PC-9 (cell line): ENCODE results near the gene FBXL5.

ENCODE experiments used
- EZH2 ChIP-seq: fragments of 200-600 bp; sonication (generic); IDR thresholded peaks from 2 replicates; pipeline ENCODE4 v1.8.0; 2017; ENCODE audit warnings: antibody characterized with exemption, low read depth
- TF ChIP-seq, protein P1 (sequence below): fragments of 200-600 bp; sonication (generic); conservative IDR thresholded peaks from 2 replicates; pipeline ENCODE4 v1.6.1; 2017; ENCODE audit warnings: mixed run types, antibody characterized with exemption, mild to moderate bottlenecking, moderate library complexity

DNA sequence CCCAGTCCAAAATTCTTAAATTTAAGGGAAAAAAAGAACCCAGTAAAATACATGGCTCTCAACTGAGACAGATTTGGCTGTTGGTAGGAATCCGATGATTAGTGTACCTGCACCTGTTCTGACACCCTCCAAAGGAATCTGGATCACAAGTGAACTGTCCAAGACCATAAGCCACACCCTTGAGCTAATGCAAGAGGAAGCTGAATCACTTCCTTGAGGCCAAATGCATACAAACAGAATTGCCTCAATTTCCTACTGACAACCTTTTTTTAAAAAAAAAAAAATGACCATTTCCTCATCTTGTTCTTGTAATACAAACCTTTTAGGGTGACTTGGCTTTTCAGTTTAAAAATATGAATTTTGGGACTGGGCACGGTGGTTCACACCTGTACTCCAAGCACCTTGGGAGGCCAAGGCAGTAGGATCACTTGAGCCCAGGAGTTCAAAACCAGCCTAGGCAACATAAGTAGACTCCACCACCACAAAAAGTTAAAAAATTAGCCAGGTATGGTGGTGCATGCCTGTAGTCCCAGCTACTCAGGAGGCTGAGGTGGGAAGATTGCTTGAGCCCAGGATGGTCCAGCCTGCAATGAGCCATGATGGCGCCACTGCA, 10.7 kb upstream of the FBXL5 start:
- TF ChIP-seq, protein P1, sequence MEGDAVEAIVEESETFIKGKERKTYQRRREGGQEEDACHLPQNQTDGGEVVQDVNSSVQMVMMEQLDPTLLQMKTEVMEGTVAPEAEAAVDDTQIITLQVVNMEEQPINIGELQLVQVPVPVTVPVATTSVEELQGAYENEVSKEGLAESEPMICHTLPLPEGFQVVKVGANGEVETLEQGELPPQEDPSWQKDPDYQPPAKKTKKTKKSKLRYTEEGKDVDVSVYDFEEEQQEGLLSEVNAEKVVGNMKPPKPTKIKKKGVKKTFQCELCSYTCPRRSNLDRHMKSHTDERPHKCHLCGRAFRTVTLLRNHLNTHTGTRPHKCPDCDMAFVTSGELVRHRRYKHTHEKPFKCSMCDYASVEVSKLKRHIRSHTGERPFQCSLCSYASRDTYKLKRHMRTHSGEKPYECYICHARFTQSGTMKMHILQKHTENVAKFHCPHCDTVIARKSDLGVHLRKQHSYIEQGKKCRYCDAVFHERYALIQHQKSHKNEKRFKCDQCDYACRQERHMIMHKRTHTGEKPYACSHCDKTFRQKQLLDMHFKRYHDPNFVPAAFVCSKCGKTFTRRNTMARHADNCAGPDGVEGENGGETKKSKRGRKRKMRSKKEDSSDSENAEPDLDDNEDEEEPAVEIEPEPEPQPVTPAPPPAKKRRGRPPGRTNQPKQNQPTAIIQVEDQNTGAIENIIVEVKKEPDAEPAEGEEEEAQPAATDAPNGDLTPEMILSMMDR = no peak
- no peak for TF ChIP-seq EZH2
